SK-N-SH (cell line): ENCODE measurements around the gene ATP8A2. TPM values are rescaled to one million over a fixed set of nuclear protein-coding genes. Genes with fewer than 3 reads are reported as not detected.

Source experiments
- CTCF ChIA-PET: fragments of 300-600, 350-600 bp; formaldehyde crosslinking; extraction: SDS; loops from one replicate; lab custom pipeline; 2021; lab: Yijun Ruan, JAX
- POLR2A ChIA-PET: fragments of 350-600 bp; sonication (Branson Sonifier 250); formaldehyde crosslinking; extraction: SDS; loops from one replicate; lab custom pipeline; 2020; ENCODE audit warnings: antibody characterized with exemption, inconsistent platforms; lab: Yijun Ruan, JAX
- DNase-seq: peaks from one replicate; pipeline ENCODE4 v3.0.0; 2012
- H2AFZ ChIP-seq: fragments of 200-600 bp; sonication (generic); 2 replicates; pipeline ENCODE4 v1.8.1; 2016; ENCODE audit warnings: antibody characterized with exemption, mild to moderate bottlenecking, low read depth
- H3F3A ChIP-seq: fragments of 200-600 bp; sonication (generic); replicated peaks from 2 replicates; pipeline ENCODE3; 2016; ENCODE audit warnings: antibody characterized with exemption, mild to moderate bottlenecking; ENCODE audit not compliant: insufficient read depth
- H3K27ac ChIP-seq, 2 experiments: fragments of 200-500 bp in 1 of 2; fragments of 200-600 bp in 1 of 2; sonication (Bioruptor generic) in 1 of 2; sonication (generic), shearing (Covaris generic) in 1 of 2; 2 replicates each; pipeline versions ENCODE4 v1.5.1 to v1.6.1; 2014 to 2016; ENCODE audit warnings: low read depth in 2 of 2, inconsistent platforms in 1 of 2, low read length in 1 of 2, mild to moderate bottlenecking in 1 of 2, mixed read lengths in 1 of 2
- H3K27me3 ChIP-seq: fragments of 200-600 bp; sonication (generic), shearing (Covaris generic); 2 replicates; pipeline ENCODE4 v1.6.1; 2016; ENCODE audit warnings: mixed run types; ENCODE audit not compliant: insufficient read depth
- H3K36me3 ChIP-seq, 2 experiments: fragments of 200-500 bp in 1 of 2; fragments of 200-600 bp in 1 of 2; sonication (Bioruptor generic) in 1 of 2; sonication (generic) in 1 of 2; replicated peaks in 1 of 2; 2 replicates each; pipeline versions ENCODE3 to v1.5.1; 2014 to 2016; ENCODE audit warnings: low read length in 1 of 2, mild to moderate bottlenecking in 1 of 2; ENCODE audit not compliant: insufficient read depth in 2 of 2, control insufficient read depth in 1 of 2
- H3K4me1 ChIP-seq, 2 experiments: fragments of 200-500 bp in 1 of 2; fragments of 200-600 bp in 1 of 2; sonication (Bioruptor generic) in 1 of 2; sonication (generic), shearing (Covaris generic) in 1 of 2; 2 replicates each; pipeline versions ENCODE4 v1.5.1 to v1.6.1; 2014 to 2016; ENCODE audit warnings: low read depth in 1 of 2, low read length in 1 of 2, mixed run types in 1 of 2; ENCODE audit not compliant: insufficient read depth in 2 of 2, control insufficient read depth in 1 of 2
- H3K4me2 ChIP-seq: fragments of 200-600 bp; sonication (generic), shearing (Covaris generic); 2 replicates; pipeline ENCODE4 v1.6.1; 2017; ENCODE audit warnings: mixed run types
- H3K4me3 ChIP-seq, 2 experiments: fragments of 200-500 bp in 1 of 2; fragments of 200-600 bp in 1 of 2; sonication (Bioruptor generic) in 1 of 2; sonication (generic), shearing (Covaris generic) in 1 of 2; 2 replicates each; pipeline versions ENCODE4 v1.5.1 to v1.8.1; 2014 to 2016; ENCODE audit warnings: low read depth in 2 of 2, inconsistent platforms in 1 of 2, low read length in 1 of 2, mild to moderate bottlenecking in 1 of 2, mixed read lengths in 1 of 2, moderate library complexity in 1 of 2
- H3K79me2 ChIP-seq: fragments of 200-600 bp; sonication (generic); 2 replicates; pipeline ENCODE4 v1.8.1; 2017; ENCODE audit warnings: mild to moderate bottlenecking; ENCODE audit not compliant: insufficient read depth
- H3K9ac ChIP-seq: fragments of 200-600 bp; sonication (generic); 2 replicates; pipeline ENCODE4 v1.6.1; 2017; ENCODE audit warnings: mixed run types
- H3K9me2 ChIP-seq: fragments of 200-600 bp; sonication (generic); 2 replicates; pipeline ENCODE4 v1.6.1; 2017; ENCODE audit warnings: mixed run types
- H3K9me3 ChIP-seq: fragments of 200-600 bp; sonication (generic); 2 replicates; pipeline ENCODE4 v1.6.1; 2017; ENCODE audit warnings: mixed run types, mild to moderate bottlenecking, moderate library complexity
- H4K20me1 ChIP-seq: fragments of 200-600 bp; sonication (generic); 2 replicates; pipeline ENCODE4 v1.6.1; 2017; ENCODE audit warnings: mild to moderate bottlenecking, mixed run types; ENCODE audit not compliant: insufficient read depth
- ELF1 ChIP-seq: IDR thresholded peaks from 2 replicates; pipeline ENCODE4 v1.4.0; 2012
- EZH2phosphoT487 ChIP-seq: fragments of 200-600 bp; sonication (generic); IDR thresholded peaks from 2 replicates; pipeline ENCODE4 v1.6.1; 2017; ENCODE audit warnings: low read depth, mixed run types, mild to moderate bottlenecking, antibody characterized with exemption, moderate library complexity, borderline replicate concordance
- FOSL2 ChIP-seq: IDR thresholded peaks from 2 replicates; pipeline ENCODE4 v1.4.0; 2012; ENCODE audit warnings: low read depth, mild to moderate bottlenecking, moderate library complexity, borderline replicate concordance
- FOXM1 ChIP-seq: IDR thresholded peaks from 2 replicates; pipeline ENCODE4 v1.4.0; 2012; ENCODE audit warnings: low read depth, mild to moderate bottlenecking
- GABPA ChIP-seq: IDR thresholded peaks from 2 replicates; pipeline ENCODE4 v1.4.0; 2012; ENCODE audit warnings: low read depth, mild to moderate bottlenecking
- GATA2 ChIP-seq: sonication (generic); formaldehyde crosslinking; IDR thresholded peaks from 2 replicates; pipeline ENCODE4 v1.5.0; 2020; ENCODE audit warnings: mild to moderate bottlenecking, missing genetic modification reagents
- MEF2A ChIP-seq: IDR thresholded peaks from 2 replicates; pipeline ENCODE4 v1.4.0; 2012; ENCODE audit warnings: low read depth, borderline replicate concordance
- NFIC ChIP-seq: IDR thresholded peaks from 2 replicates; pipeline ENCODE4 v1.4.0; 2012; ENCODE audit warnings: borderline replicate concordance
- RCOR1 ChIP-seq: fragments of 150-350 bp; IDR thresholded peaks from 2 replicates; pipeline ENCODE4 v1.6.1; 2017; ENCODE audit warnings: antibody characterized with exemption, low read length
- REST ChIP-seq: IDR thresholded peaks from 2 replicates; pipeline ENCODE4 v1.6.1; 2012; ENCODE audit warnings: mild to moderate bottlenecking, low read depth, low read length, moderate library complexity
- RXRA ChIP-seq: IDR thresholded peaks from 2 replicates; pipeline ENCODE4 v1.4.0; 2012; ENCODE audit warnings: low read depth, mild to moderate bottlenecking, borderline replicate concordance
- TAF1 ChIP-seq: IDR thresholded peaks from 2 replicates; pipeline ENCODE4 v1.6.1; 2012; ENCODE audit warnings: low read depth, mild to moderate bottlenecking, low read length, moderate library complexity, borderline replicate concordance
- USF1 ChIP-seq: IDR thresholded peaks from 2 replicates; pipeline ENCODE4 v1.4.0; 2012; ENCODE audit warnings: low read depth, borderline replicate concordance
- YY1 ChIP-seq: IDR thresholded peaks from 2 replicates; pipeline ENCODE4 v1.4.0; 2012; ENCODE audit warnings: low read depth, mild to moderate bottlenecking
- WGBS: methylation state at CpG from one replicate; pipeline ENCODE4 v1.1.6; 2017; ENCODE audit warnings: low lambda C conversion rate; 5-methylcytosine and 5-hydroxymethylcytosine counted together
- polyA plus RNA-seq, 3 experiments: library from polyadenylated mRNA; depleted of rRNA; stranded (reverse); fragments of >200 nt; gene quantifications; 2 replicates each; pipeline ENCODE4 v1.2.3, GENCODE V29; 2012
- TF ChIP-seq, protein P1 (sequence below): fragments of 150-350 bp; IDR thresholded peaks from 2 replicates; pipeline ENCODE4 v1.6.1; 2017; ENCODE audit warnings: antibody characterized with exemption, low read length, low read depth, borderline replicate concordance
- TF ChIP-seq, protein P2 (sequence below): IDR thresholded peaks from 2 replicates; pipeline ENCODE4 v1.4.0; 2012; ENCODE audit warnings: low read depth

Gene ATP8A2
- polyA plus RNA-seq, 1 of the 3 experiments (the other 2 are of a cell fraction) = 0.02 TPM

DNA sequence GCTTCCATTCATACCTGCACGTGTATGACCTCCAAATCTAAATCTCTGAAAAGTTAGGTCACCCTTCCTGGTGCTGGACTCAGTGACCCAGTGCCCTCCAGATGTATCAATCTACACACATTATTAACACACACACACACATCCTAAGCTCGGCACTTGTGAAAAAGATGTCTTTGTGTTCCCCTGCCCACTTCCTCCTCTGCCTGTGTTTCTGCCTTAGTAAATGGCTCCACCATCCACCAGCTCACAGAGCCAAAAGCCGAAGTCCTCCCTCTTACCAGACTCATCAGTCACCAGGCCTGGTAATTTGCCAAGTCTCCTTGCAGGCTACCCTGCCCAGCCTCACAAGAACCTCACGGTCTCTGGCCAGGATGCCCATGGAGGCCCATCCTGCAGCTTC is 548.5 kb downstream of the ATP8A2 start:
- no peak overlapping the region for H3K27ac ChIP-seq
- DNase-seq = no peak
- H3K9me2 ChIP-seq = no peaks in the 10 kb centered on the region
- no peaks in the 10 kb centered on the region for H4K20me1 ChIP-seq
- H3K9me3 ChIP-seq = no peaks in the 10 kb centered on the region; the same call in 1 of the 2 replicates
- no peaks in the 10 kb centered on the region for H3K36me3 ChIP-seq
- POLR2A ChIA-PET = no interaction called here
- CTCF ChIA-PET = no interaction called here
- no peaks in the 10 kb centered on the region for H3K4me1 ChIP-seq
- no peak for TF ChIP-seq MEF2A
- no peak for TF ChIP-seq USF1
- TF ChIP-seq REST = no peak
- TF ChIP-seq TAF1 = no peak
- TF ChIP-seq ELF1 = no peak
- no peak for TF ChIP-seq FOSL2
- TF ChIP-seq, protein P1, sequence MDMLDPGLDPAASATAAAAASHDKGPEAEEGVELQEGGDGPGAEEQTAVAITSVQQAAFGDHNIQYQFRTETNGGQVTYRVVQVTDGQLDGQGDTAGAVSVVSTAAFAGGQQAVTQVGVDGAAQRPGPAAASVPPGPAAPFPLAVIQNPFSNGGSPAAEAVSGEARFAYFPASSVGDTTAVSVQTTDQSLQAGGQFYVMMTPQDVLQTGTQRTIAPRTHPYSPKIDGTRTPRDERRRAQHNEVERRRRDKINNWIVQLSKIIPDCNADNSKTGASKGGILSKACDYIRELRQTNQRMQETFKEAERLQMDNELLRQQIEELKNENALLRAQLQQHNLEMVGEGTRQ = no peak
- TF ChIP-seq YY1 = no peak
- TF ChIP-seq GABPA = no peak
- TF ChIP-seq RCOR1 = no peak
- TF ChIP-seq GATA2 (CRISPR knock-in tag) = no peak
- TF ChIP-seq RXRA = no peak
- no peak for TF ChIP-seq FOXM1
- no peak for TF ChIP-seq EZH2phosphoT487
- TF ChIP-seq, protein P2, sequence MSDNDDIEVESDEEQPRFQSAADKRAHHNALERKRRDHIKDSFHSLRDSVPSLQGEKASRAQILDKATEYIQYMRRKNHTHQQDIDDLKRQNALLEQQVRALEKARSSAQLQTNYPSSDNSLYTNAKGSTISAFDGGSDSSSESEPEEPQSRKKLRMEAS = no peak
- no peak for TF ChIP-seq NFIC
- H3F3A ChIP-seq = no peaks in the 10 kb centered on the region
- H3K27me3 ChIP-seq = no peaks in the 10 kb centered on the region
- H2AFZ ChIP-seq = no peak overlapping the region
- 25% methylated on average over 4 of the region's 4 CpGs for WGBS
- H3K4me2 ChIP-seq = no peak overlapping the region
- no peaks in the 10 kb centered on the region for H3K79me2 ChIP-seq
- no peak overlapping the region for H3K9ac ChIP-seq
- H3K4me3 ChIP-seq = no peak overlapping the region
